Measurements from ENCODE around the gene THNSL1. TPM values are rescaled to one million over a fixed set of nuclear protein-coding genes. Genes with fewer than 3 reads are reported as not detected.

The THNSL1 gene
- total and polyA plus RNA-seq, 9 of the 15 experiments (the other 6 are each of a cell fraction or from before 2014, with no cell fraction given), result 4.5 to 8.6 (median 6.3) TPM

DNA sequence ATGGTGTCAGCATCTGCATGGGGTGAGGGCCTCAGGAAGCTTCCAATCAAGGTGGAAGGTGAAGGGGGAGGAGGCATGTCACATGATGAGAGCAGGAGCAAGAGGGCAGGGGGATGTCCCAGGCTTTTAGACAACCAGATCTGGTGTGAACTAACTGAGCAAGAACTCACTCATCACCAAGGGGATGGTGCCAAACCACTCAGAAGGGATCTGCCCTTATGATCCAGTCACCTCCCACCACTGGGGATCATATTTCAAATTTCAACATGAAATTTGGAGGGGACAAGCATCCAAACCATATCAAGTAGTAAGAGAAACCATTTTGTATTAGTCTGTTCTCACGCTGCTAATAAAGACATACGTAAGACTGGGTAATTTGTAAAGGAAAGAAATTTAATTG lies 33.6 kb downstream of the THNSL1 start:
- no TSS peak for BruUV-seq (replicated peaks)
- Histone ChIP-seq H3K27me3 (ENCODE audit: control insufficient read depth in 2 of 2, insufficient read depth in 2 of 2, low read length in 2 of 2) (no peaks in the 10 kb centered on the region), H3K27ac (ENCODE audit: extremely low read depth, low read depth, low read length) (no peak overlapping the region), H2AFZ (ENCODE audit: low read depth, low read length) (no peak overlapping the region), H3K4me3 (no peak overlapping the region), H3K9me3 (replicated peaks; ENCODE audit: control insufficient read depth, insufficient read depth, low read depth, low read length) (peaks cover 5% of the 10 kb centered on the region), H3K36me3 (ENCODE audit: control insufficient read depth, insufficient read depth, low read length) (no peaks in the 10 kb centered on the region), H3K9me1 (ENCODE audit: control insufficient read depth, insufficient read depth, low read length) (no peaks in the 10 kb centered on the region), H4K20me1 (replicated peaks; ENCODE audit: control insufficient read depth, insufficient read depth, low read length) (no peaks in the 10 kb centered on the region), H3K4me2 (ENCODE audit: insufficient read depth, low read length) (no peak overlapping the region), H3K79me2 (ENCODE audit: control insufficient read depth, insufficient read depth, low read length) (no peaks in the 10 kb centered on the region), H3K4me1 (replicated peaks in 1 of 2; ENCODE audit: control insufficient read depth in 2 of 2, insufficient read depth in 2 of 2, low read length in 2 of 2) (peaks cover 7 to 18% of the 10 kb centered on the region in 2 experiments; a peak in 4 of 5 replicates), H3K9ac (ENCODE audit: insufficient read depth in 1 of 2, low read depth in 2 of 2, low read length in 2 of 2) (no peak overlapping the region)
- 74% methylated on average over 2 of the region's 2 CpGs for WGBS (ENCODE audit: insufficient coverage, low coverage, missing lambda C conversion rate)
- ATAC-seq (no peak), FAIRE-seq (no peak), DNase-seq (ENCODE audit: extremely low read depth in 1 of 4, low spot score in 3 of 4) (no peak)
- POLR2A ChIA-PET, result no interaction called here
- intact Hi-C loops (cut with micrococcal nuclease) (no loop called here), in situ Hi-C loops (cut with MboI) (no loop called here)
- TF ChIP-seq EHMT2 (IDR thresholded peaks at IDR 0.05) (no peak), NR3C1 (CRISPR knock-in tag; IDR thresholded peaks at IDR 0.05) (no peak), SRF (CRISPR knock-in tag; IDR thresholded peaks at IDR 0.05) (no peak)
- TF ChIP-seq, protein P1, sequence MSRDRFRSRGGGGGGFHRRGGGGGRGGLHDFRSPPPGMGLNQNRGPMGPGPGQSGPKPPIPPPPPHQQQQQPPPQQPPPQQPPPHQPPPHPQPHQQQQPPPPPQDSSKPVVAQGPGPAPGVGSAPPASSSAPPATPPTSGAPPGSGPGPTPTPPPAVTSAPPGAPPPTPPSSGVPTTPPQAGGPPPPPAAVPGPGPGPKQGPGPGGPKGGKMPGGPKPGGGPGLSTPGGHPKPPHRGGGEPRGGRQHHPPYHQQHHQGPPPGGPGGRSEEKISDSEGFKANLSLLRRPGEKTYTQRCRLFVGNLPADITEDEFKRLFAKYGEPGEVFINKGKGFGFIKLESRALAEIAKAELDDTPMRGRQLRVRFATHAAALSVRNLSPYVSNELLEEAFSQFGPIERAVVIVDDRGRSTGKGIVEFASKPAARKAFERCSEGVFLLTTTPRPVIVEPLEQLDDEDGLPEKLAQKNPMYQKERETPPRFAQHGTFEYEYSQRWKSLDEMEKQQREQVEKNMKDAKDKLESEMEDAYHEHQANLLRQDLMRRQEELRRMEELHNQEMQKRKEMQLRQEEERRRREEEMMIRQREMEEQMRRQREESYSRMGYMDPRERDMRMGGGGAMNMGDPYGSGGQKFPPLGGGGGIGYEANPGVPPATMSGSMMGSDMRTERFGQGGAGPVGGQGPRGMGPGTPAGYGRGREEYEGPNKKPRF (IDR thresholded peaks at IDR 0.05; ENCODE audit: low read depth, low read length), result no peak
- CTCF ChIA-PET (ENCODE audit: low intra/inter-chr PET ratio), result no interaction called here

DNA sequence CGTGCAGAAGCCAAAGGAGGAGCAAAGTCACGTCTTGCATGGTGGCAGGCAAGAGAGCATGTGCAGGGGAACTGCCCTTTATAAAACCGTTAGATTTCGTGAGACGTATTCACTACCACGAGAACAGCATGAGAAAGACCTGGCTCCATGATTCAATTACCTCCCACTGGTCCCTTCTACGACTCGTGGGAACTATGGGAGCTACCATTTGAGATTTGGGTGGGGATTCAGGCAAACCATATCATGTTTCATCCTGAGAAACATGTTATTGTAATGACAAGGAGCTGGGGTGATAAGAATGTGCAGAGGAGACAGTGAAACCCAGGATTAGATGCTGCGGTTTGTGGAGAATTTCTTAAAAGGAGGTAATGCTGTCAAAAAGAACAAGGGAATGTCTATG lies 34.0 kb downstream of the THNSL1 start:
- Histone ChIP-seq H3K4me1 (replicated peaks in 1 of 2; ENCODE audit: control insufficient read depth in 2 of 2, insufficient read depth in 2 of 2, low read length in 2 of 2) (peaks cover 7 to 18% of the 10 kb centered on the region in 2 experiments; a peak in 4 of 5 replicates), H3K36me3 (ENCODE audit: control insufficient read depth, insufficient read depth, low read length) (no peaks in the 10 kb centered on the region), H4K20me1 (replicated peaks; ENCODE audit: control insufficient read depth, insufficient read depth, low read length) (no peaks in the 10 kb centered on the region), H2AFZ (ENCODE audit: low read depth, low read length) (no peak overlapping the region), H3K9me3 (replicated peaks; ENCODE audit: control insufficient read depth, insufficient read depth, low read depth, low read length) (peaks cover 5% of the 10 kb centered on the region), H3K4me2 (ENCODE audit: insufficient read depth, low read length) (no peak overlapping the region), H3K27me3 (ENCODE audit: control insufficient read depth in 2 of 2, insufficient read depth in 2 of 2, low read length in 2 of 2) (no peaks in the 10 kb centered on the region), H3K27ac (ENCODE audit: extremely low read depth, low read depth, low read length) (no peak overlapping the region), H3K4me3 (no peak overlapping the region), H3K79me2 (ENCODE audit: control insufficient read depth, insufficient read depth, low read length) (no peaks in the 10 kb centered on the region), H3K9ac (ENCODE audit: insufficient read depth in 1 of 2, low read depth in 2 of 2, low read length in 2 of 2) (no peak overlapping the region), H3K9me1 (ENCODE audit: control insufficient read depth, insufficient read depth, low read length) (no peaks in the 10 kb centered on the region)
- intact Hi-C loops (cut with micrococcal nuclease), result no loop called here
- BruUV-seq (replicated peaks), result no TSS peak
- DNase-seq (ENCODE audit: extremely low read depth in 1 of 4, low spot score in 3 of 4) (no peak), FAIRE-seq (no peak), ATAC-seq (no peak)
- POLR2A ChIA-PET, result no interaction called here
- CTCF ChIA-PET (ENCODE audit: low intra/inter-chr PET ratio), result no interaction called here
- 63% methylated on average over 9 of the region's 9 CpGs for WGBS (ENCODE audit: insufficient coverage, low coverage, missing lambda C conversion rate)
- in situ Hi-C loops (cut with MboI), result no loop called here
- TF ChIP-seq HSF4 (CRISPR knock-in tag; IDR thresholded peaks at IDR 0.05; ENCODE audit: borderline replicate concordance) (no peak), YBX1 (IDR thresholded peaks at IDR 0.05) (no peak)
- TF ChIP-seq, protein P2, sequence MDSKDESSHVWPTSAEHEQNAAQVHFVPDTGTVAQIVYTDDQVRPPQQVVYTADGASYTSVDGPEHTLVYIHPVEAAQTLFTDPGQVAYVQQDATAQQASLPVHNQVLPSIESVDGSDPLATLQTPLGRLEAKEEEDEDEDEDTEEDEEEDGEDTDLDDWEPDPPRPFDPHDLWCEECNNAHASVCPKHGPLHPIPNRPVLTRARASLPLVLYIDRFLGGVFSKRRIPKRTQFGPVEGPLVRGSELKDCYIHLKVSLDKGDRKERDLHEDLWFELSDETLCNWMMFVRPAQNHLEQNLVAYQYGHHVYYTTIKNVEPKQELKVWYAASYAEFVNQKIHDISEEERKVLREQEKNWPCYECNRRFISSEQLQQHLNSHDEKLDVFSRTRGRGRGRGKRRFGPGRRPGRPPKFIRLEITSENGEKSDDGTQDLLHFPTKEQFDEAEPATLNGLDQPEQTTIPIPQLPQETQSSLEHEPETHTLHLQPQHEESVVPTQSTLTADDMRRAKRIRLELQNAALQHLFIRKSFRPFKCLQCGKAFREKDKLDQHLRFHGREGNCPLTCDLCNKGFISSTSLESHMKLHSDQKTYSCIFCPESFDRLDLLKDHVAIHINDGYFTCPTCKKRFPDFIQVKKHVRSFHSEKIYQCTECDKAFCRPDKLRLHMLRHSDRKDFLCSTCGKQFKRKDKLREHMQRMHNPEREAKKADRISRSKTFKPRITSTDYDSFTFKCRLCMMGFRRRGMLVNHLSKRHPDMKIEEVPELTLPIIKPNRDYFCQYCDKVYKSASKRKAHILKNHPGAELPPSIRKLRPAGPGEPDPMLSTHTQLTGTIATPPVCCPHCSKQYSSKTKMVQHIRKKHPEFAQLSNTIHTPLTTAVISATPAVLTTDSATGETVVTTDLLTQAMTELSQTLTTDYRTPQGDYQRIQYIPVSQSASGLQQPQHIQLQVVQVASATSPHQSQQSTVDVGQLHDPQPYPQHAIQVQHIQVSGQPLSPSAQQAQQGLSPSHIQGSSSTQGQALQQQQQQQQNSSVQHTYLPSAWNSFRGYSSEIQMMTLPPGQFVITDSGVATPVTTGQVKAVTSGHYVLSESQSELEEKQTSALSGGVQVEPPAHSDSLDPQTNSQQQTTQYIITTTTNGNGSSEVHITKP (IDR thresholded peaks at IDR 0.05; ENCODE audit: partially characterized antibody), result peak; percentile 87
- TF ChIP-seq, protein P3, sequence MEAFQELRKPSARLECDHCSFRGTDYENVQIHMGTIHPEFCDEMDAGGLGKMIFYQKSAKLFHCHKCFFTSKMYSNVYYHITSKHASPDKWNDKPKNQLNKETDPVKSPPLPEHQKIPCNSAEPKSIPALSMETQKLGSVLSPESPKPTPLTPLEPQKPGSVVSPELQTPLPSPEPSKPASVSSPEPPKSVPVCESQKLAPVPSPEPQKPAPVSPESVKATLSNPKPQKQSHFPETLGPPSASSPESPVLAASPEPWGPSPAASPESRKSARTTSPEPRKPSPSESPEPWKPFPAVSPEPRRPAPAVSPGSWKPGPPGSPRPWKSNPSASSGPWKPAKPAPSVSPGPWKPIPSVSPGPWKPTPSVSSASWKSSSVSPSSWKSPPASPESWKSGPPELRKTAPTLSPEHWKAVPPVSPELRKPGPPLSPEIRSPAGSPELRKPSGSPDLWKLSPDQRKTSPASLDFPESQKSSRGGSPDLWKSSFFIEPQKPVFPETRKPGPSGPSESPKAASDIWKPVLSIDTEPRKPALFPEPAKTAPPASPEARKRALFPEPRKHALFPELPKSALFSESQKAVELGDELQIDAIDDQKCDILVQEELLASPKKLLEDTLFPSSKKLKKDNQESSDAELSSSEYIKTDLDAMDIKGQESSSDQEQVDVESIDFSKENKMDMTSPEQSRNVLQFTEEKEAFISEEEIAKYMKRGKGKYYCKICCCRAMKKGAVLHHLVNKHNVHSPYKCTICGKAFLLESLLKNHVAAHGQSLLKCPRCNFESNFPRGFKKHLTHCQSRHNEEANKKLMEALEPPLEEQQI (IDR thresholded peaks at IDR 0.05), result 0 out of 2 replicates have a peak, but pooled peaks have one; percentile 72
